Lower lobe of right lung (tissue), 2 donors: ENCODE results near the gene GADD45A. TPM values are rescaled to one million over a fixed set of nuclear protein-coding genes. Genes with fewer than 3 reads are reported as not detected.

Experiments used
- ATAC-seq, 2 donors: fragments of 200-7000 bp; cut with Tn5 transposase; one replicate each; pipeline ENCODE4 v1.9.1; 2020 to 2022; ENCODE audit warnings: mild to moderate bottlenecking in 2 of 2, moderate library complexity in 2 of 2
- DNase-seq: peaks from one replicate; pipeline ENCODE4 v3.0.0-alpha.2; 2020
- H3K27ac ChIP-seq: fragments of 200-600 bp; one replicate; pipeline ENCODE4 v1.8.0; 2022
- H3K27me3 ChIP-seq: fragments of 200-600 bp; one replicate; pipeline ENCODE4 v1.8.0; 2022; ENCODE audit warnings: low read depth
- H3K36me3 ChIP-seq: fragments of 200-600 bp; one replicate; pipeline ENCODE4 v1.8.0; 2022; ENCODE audit warnings: mild to moderate bottlenecking
- H3K4me1 ChIP-seq: fragments of 200-600 bp; one replicate; pipeline ENCODE4 v1.8.0; 2022
- H3K4me3 ChIP-seq: fragments of 200-600 bp; one replicate; pipeline ENCODE4 v1.8.0; 2022; ENCODE audit warnings: mild to moderate bottlenecking
- H3K9me3 ChIP-seq: fragments of 200-600 bp; one replicate; pipeline ENCODE4 v1.8.0; 2022
- intact Hi-C: fragments of 100-400 bp; cut with DNase I; formaldehyde crosslinking; loops from one replicate; pipeline ENCODE4 v1.11.0; 2022
- total RNA-seq: library from RNA; stranded (reverse); fragmentation: NEBNext Ultra II Directional; extraction: Animal tissue kit (Norgen Biotek cat#: 25700); gene quantifications from one replicate; pipeline ENCODE4 v1.2.1, GENCODE V29; 2021
- TF ChIP-seq, protein P1 (sequence below): fragments of 200-600 bp; IDR thresholded peaks from one replicate; pipeline ENCODE4 v1.8.0; 2022; ENCODE audit warnings: antibody characterized with exemption, mild to moderate bottlenecking
- donor health status: DM: no; HTN: yes; CAD: no; lungs with severe emphysema.

The GADD45A gene
- total RNA-seq, 1 donor from 2014 or later = 13.6 TPM

- Histone ChIP-seq H3K27me3 (no peaks in the 10 kb centered on the region), H3K36me3 (no peaks in the 10 kb centered on the region), H3K4me3 (no peak overlapping the region), H3K4me1 (no peaks in the 10 kb centered on the region), H3K27ac (no peak overlapping the region), H3K9me3 (no peaks in the 10 kb centered on the region)
- TF ChIP-seq, protein P1, sequence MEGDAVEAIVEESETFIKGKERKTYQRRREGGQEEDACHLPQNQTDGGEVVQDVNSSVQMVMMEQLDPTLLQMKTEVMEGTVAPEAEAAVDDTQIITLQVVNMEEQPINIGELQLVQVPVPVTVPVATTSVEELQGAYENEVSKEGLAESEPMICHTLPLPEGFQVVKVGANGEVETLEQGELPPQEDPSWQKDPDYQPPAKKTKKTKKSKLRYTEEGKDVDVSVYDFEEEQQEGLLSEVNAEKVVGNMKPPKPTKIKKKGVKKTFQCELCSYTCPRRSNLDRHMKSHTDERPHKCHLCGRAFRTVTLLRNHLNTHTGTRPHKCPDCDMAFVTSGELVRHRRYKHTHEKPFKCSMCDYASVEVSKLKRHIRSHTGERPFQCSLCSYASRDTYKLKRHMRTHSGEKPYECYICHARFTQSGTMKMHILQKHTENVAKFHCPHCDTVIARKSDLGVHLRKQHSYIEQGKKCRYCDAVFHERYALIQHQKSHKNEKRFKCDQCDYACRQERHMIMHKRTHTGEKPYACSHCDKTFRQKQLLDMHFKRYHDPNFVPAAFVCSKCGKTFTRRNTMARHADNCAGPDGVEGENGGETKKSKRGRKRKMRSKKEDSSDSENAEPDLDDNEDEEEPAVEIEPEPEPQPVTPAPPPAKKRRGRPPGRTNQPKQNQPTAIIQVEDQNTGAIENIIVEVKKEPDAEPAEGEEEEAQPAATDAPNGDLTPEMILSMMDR = no peak
- ATAC-seq = no peak
- no peak for DNase-seq
- intact Hi-C loops = no loop called here
Measured at GRCh38 chr1:67668660-67669059, 16.3 kb upstream of the GADD45A start.

GRCh38 chr1:67672260-67672803 is 12.7 kb upstream of the GADD45A start:
- DNase-seq (no peak), ATAC-seq (no peak)
- Histone ChIP-seq H3K36me3 (no peaks in the 10 kb centered on the region), H3K27ac (no peak overlapping the region), H3K9me3 (no peaks in the 10 kb centered on the region), H3K4me3 (no peak overlapping the region), H3K4me1 (peaks cover 11% of the 10 kb centered on the region), H3K27me3 (no peaks in the 10 kb centered on the region)
- TF ChIP-seq, protein P1 = no peak
- intact Hi-C loops = no loop called here

DNA sequence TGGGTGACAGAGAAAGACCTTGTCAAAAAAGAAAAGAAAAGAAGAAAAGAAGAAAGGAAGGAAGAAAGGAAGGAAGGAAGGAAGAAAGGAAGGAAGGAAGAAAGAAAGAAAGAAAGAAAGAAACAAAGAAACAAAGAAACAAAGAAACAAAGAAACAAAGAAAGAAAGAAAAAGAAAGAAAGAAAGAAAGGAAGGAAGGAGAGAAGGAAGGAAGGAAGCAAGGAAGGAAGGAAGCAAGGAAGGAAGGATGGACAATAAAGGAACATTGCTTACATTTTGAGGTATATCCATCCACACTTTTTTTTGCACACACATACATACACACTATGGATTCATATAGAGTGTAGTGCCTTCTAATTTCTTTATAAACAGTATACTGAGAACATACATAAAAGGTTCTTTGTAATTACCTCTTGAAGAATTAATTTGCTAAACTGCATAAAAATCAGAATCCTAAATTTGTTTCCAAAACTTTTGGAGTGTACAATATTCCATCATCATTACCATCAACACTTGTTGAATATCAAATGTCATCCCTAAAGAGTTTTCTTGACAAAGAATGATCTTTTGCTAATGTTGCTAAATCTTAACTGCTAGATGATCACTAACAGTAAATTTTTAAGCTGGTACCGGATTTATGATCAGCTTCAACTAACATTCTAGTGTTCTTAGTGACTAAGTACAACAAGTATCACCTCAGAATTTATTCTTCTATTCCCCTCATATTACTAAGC is 11.4 kb upstream of the GADD45A start:
- TF ChIP-seq, protein P1 = no peak
- Histone ChIP-seq H3K4me3 (no peak overlapping the region), H3K27me3 (no peaks in the 10 kb centered on the region), H3K9me3 (no peaks in the 10 kb centered on the region), H3K4me1 (peaks cover 11% of the 10 kb centered on the region), H3K36me3 (no peaks in the 10 kb centered on the region), H3K27ac (no peak overlapping the region)
- intact Hi-C loops = no loop called here
- no peak for DNase-seq
- no peak for ATAC-seq

DNA sequence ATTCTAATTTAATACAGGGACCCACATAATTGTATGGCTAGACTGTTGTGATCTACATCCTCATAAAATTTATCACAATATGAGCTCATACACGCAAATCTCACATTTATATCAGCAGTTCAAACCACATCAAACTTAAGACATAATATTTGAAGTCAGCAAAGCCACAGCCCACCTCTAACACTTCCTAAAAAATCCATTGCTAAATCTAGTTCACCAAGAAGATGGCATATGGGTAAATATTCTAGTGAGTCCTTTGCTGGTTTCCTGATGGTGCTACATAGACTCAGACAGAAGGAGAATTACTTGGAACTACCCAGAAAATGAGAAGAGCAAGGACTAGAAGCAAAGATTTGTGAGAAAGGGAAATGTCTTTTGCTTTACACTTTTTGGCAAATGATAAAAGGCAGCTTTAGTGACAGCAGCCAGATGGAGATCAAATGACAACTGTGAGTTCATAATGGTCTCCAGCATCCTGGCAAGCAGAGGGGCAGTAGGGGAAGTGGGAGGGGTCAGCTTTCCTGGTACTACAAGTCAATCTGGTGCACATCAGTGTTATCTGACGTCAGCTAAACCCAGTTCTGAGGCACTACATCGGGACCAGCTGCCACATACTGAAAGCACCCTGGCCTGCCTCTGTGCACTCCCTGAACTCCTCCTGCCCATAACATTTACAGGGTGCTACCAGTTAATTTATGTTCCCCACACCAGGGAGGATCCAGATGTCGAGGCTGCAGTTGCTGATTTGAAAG is 10.6 kb upstream of the GADD45A start:
- H3K36me3 ChIP-seq = no peaks in the 10 kb centered on the region
- H3K27me3 ChIP-seq = no peaks in the 10 kb centered on the region
- ATAC-seq = peak; percentile 76 to 85
- no peak for DNase-seq
- H3K9me3 ChIP-seq = no peaks in the 10 kb centered on the region
- H3K4me3 ChIP-seq = no peak overlapping the region
- TF ChIP-seq, protein P1 = no peak
- H3K27ac ChIP-seq = peak overlapping the region; percentile 28
- intact Hi-C loops = no loop called here
- H3K4me1 ChIP-seq = peaks cover 11% of the 10 kb centered on the region

- Histone ChIP-seq H3K4me3 (no peak overlapping the region), H3K27me3 (no peaks in the 10 kb centered on the region), H3K9me3 (no peaks in the 10 kb centered on the region), H3K27ac (no peak overlapping the region), H3K4me1 (peaks cover 11% of the 10 kb centered on the region), H3K36me3 (no peaks in the 10 kb centered on the region)
- ATAC-seq = no peak
- TF ChIP-seq, protein P1 = no peak
- DNase-seq = no peak
- intact Hi-C loops = no loop called here
Measured at GRCh38 chr1:67675800-67676199, 9.2 kb upstream of the GADD45A start.
